HG03095 (cell line): ENCODE results near the gene VPS45.
"Not testable (repeated sequence)": the region's sequence is repeated elsewhere in the genome, so short reads cannot be mapped to it uniquely, and the experiment has no call there.

Experiments
- ATAC-seq: cut with Tn5 transposase; IDR thresholded peaks from one replicate; pipeline ENCODE4 v1.9.1; 2021; ENCODE audit warnings: moderate library complexity; ENCODE audit not compliant: unreplicated experiment

Gene VPS45

GRCh38 chr1:150186438-150186788, 118.8 kb downstream of the VPS45 start:
- not testable (repeated sequence) for ATAC-seq

GRCh38 chr1:150186789-150187559, 119.4 kb downstream of the VPS45 start:
- ATAC-seq, result no peak

GRCh38 chr1:150187560-150187931, 120.0 kb downstream of the VPS45 start:
- ATAC-seq, result no peak

- no peak for ATAC-seq
Measured at GRCh38 chr1:150192012-150192411, 124.4 kb downstream of the VPS45 start.

GRCh38 chr1:150194381-150195031, 126.9 kb downstream of the VPS45 start:
- no peak for ATAC-seq
